OCI-LY3 (cell line): ENCODE measurements around the gene CCDC187.

Experiments used
- CTCF ChIP-seq: fragments of 200-600, 300-600 bp; sonication (generic); IDR thresholded peaks from 2 replicates; pipeline ENCODE4 v1.5.1; 2014; ENCODE audit warnings: antibody characterized with exemption, low read length, low read depth
- EZH2phosphoT487 ChIP-seq: fragments of 200-600 bp; shearing (Covaris generic); IDR thresholded peaks from 2 replicates; pipeline ENCODE4 v1.6.1; 2018; ENCODE audit warnings: antibody characterized with exemption, mixed run types, low read depth

DNA sequence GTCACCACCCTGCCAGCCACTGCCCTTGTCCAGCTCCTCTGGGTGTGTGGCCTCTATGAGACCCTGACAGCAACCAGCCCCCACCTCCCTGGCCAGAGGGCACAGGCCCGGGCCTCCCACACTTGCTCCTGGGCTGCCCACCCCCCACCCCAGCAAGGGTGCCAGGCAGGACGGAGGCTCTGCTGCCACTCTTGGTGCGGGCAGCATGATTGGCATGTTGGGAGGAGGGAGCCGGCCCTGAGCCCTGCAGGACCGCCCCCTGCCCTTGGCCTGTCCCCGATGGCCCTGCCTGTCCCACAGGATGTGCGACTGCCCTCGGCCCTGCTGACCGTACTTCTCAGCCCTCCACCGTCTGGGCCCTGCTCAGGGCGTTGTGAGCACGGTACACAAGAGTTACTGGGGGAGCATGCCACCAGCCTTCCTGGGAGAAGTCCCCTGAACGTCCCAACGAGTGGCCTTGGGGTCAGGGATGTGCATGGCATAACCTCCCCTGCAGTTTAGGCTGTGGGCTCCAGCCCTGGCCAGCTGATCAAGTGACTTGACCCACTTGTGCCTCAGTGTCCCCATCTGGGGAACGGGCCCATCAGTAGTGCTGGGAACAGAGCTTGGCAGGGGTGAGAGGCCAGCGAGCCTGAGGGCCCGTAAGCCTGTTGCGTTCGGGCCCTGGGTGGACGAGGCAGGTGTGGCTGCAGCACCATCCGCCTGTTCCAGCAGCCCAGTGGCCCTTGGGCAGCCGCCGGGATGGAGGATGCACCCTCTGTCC lies 39.4 kb upstream of the CCDC187 start:
- TF ChIP-seq CTCF (no peak), EZH2phosphoT487 (no peak)
